DMS79 (cell line): ENCODE data around the gene ADAT1.
"Not testable (repeated sequence)": the region's sequence is repeated elsewhere in the genome, so short reads cannot be mapped to it uniquely, and the experiment has no call there.

Experiments
- DNase-seq: peaks from one replicate; lab custom pipeline; 2025; lab: John Stamatoyannopoulos, UW

The ADAT1 gene

DNA sequence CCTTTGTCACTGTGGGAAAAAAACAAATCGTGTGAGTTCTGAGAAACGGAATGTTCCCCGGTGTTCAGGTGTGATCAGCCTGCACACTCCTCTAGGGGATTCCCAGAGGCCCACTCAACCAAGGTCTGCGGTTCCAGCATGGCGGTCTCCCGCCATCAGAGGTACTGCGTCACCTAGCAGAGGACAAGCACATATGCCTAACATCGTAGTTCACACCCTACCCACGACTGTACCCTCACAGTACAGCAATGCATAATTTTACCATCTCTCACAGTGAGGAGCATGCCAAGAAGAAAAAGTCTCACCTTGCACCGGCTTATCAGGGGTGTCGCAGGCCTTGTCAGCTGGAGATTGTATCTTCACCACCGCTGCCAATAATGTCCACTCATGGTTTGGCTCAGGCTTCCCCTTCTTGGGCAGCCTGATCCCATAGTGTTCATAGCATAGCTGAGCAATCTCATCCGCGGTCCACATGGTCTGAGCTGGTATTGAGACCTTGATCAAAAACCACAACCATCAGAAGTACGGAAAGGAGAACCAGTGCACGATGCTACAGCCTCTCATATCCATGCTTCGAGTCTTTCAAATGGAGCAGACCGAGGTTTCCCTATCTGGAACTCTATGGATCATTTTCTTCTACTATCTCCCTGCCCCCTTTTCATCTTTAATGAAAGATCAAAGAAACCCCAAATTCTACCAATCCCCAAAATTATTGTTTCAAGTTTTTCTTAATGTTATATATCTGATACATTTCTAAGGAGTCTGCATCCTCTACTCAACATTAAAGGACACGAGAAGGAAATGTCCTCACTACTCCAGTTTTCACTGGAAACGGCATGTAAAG is 2.5 kb downstream of the ADAT1 start:
- DNase-seq, result no peak

DNA sequence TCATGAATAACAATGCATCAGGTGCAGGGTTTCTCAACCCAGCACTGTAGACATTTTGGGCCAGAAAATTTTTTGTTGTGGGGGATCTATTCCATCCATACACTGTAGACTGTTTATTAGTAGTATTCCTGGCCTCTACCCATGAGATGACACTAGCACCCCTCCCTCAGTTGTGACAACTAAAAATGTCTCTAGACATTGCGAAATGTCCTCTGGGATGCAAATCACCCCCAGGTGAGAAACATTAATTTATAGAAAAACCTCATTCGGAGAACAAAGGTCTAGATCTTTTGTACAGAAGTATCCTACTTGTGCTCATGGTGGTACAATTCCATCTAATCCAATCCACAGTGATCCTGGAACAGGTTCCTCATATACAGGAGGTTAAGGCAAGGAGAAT is 4.3 kb downstream of the ADAT1 start:
- no peak for DNase-seq

DNA sequence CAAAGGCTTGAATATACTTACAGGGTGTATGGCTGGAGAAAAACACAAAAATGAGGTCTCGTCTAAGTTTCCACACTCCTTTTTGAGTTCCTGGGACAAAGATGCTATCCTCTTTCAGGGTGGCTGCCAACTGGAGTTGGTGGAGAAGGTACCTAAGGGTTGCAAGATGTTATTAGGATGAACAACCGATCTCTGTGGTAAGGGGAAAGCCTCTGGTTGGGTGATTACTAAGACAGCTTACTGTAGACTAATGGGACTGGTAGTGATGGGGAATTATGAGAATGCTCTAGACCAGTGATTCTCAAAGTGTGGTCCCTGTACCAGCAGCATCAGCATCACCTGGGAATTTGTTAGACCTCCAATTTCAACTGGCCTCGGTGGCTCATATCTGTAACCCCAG is 6.0 kb downstream of the ADAT1 start:
- DNase-seq, result no peak

DNA sequence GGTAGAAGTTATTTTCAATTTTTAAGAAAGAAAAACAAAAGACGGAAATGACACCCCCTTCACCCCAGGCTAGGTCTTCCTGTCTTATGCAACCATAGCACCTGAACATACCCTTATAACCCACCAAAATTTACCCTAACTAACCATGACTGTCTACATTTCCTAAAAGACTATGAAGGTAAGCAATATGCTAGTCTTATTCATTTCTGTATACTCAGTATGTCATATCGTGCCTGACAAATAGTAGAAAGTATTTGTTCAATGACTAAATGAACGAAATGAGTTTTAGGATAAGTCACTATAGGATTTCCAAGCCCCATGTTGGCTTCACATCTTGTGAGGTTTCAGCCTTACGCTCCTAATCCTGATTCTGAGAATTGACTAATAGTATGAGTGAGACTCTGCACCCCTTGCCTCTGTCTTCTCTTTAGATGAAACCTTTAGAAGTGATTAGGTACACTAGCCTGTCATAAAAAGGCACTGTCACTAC is 6.5 kb downstream of the ADAT1 start:
- DNase-seq, result no peak

DNA sequence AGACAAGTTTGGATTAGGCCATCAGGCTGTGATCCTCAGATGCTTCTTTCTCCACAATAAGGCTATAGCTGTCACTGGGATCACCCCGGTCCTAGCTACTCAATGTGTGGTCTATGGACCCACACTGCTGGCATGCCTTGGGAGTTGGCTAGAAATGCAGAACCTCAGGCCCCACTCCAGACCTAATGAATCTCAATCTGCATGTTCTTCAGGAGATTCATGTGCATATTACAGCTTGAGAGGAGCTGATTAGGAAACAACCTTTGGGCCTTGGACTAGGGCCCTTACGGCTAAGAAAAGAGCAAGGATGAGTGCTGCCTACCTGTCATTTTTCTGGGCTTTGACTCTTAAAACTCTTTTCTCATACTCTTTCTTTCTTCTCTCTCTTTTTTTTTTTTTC is 7.5 kb downstream of the ADAT1 start:
- no peak for DNase-seq

DNA sequence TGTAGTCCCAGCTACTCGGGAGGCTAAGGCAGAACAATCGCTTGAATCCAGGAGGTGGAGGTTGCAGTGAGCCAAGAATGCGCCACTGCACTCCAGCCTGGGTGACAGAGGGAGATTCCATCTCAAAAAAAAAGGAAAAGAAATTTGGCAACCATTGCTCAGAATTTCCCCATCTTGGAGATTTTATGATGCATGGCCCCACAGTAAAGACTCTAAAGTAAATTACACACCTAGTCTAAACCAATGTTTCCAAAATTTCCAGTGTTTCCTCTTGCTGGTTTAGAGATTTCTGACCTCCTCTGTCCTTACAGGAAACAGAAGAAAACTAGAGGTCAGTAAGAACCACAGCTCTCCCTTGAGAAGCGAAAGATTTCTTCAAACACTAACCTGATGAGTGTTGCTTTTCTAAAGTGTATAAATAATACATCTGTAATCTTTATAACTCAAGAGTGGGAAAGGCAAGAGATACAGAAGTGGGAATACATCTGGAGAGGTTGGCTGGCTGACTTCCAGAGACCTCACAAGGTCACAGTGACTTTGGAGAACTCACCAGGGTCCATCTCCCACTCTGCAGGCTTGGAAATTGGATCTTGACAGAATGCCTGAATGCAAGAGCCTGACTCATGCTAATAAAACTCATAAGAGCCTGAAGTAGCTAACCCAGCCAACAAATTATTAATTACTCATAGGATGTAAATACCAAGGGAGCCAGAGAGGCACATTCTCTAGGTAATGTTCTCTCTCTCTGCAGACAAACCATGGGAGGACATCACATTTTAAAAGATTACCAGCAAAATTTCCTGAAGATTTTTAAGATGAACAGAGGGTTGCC is 8.8 kb downstream of the ADAT1 start:
- peak; percentile 41 for DNase-seq

DNA sequence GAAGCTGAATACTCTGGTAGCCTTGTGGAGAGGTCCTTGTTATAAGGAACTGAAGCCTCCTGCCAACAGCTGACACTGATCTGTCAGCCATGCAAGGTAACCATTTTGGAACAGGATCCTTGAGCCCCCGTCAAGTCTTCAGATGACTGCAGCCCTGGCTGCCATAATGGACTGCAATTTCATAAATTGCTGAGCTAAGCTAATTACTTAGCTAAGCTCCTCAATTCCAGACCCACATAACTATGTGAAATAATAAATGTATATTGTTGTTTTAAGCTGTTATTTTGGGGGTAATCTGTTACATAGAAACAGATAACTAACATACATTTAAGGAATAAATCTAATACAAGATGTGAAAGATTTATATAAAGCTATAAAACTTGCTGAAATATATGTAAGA is 16.6 kb downstream of the ADAT1 start:
- no peak for DNase-seq

DNA sequence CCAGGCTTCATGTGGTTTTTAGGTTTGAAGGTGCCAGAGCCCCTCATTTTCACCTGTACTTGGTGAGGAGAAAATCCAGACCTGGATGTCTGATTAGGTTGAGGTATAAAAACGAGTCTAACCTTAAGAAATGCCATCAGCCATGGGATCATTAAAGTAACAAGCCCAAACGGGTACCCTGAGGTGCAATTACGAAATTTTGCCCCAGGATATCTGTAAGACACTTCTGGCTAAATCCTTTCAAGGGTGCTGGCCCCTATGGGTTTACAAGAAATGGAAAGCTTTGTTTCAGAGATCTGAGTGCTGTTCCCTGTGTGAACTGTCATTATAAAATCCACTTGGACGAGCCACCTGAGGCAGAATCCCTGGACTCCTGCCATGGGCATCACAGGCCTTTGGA is 19.8 kb downstream of the ADAT1 start:
- peak; percentile 12 for DNase-seq

DNA sequence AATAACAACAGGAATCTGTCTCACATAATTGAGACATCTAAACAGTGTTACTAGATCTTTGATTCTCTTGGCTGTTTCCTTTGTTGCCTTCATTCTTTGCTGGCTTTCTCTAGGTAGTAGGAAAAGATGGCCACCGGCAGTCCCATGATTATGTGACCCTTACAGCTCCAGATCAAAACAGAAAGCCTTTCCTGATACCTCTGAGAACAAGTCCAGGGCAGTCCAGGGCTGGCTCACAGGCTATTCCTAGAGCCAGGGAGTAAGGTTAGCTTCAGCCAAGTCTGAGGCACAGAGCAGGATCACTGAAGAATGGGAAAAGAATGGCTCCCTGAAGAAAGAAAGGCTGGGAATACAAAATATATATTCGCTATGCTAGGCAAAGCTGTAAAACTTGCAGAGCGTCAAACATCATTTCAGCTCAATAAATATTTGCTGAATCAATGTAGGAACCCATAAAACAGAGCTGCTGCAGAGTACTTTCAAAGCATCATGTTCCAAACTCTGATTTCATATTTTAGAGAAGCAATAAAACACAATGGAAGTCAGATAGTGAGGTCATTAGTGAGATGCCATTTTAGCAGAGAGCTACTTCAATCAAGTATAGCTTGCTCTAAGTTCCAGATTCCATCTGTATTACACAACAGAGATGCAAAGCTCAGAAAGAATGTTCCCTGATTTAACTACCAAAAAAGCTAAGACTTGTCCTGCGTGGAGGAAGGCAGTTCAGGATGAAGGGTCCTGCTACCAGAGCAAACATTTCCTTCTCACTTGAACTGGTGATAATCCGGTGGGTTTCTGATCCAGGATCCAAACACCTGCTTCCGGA is 23.4 kb downstream of the ADAT1 start:
- no peak for DNase-seq

DNA sequence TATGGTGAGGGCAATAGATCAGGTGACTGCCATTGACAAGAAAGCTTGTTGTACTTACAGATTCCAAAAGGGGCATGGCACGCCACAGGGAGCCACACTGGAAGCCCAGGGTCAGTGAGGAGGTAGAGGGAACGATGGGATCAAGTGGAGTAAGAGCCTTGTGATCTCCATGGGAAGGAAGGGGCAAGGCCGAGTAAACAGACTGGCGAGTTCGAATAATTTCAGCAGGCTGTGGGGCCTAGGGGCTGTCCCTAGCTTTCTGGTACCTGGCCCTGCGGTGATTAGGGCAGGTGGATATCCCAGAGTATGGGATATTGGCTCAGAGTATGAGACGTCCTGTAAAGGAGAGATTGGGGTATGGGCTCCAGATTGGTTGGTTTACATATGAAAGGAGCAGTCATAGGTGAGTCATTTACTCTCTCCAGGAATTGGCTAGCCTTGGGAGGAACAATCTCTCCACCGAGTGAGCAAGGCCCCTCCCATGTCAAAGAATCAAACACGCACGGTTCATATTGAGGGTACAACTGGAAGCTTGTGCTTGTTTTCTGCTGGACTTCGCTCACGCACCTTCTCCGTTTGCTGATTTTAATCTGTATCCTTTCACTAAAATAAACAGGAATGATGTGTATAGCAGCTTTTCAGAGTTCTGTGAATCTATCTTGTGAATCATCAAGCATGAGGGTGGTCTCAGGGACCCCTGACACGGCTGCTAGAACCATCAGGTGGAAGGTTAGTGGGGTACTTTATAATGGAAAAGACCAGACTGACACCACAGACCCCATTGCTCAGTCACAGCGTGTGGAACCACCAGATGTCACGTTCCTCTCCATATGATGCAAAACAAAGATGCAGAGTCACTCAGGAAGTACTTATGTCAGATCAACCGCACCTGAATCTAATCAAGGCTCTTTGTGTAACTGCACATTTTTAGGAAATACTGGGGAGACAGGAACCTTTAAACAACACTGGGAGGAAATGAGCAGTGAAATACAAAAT is 29.0 kb downstream of the ADAT1 start:
- no peak for DNase-seq

DNA sequence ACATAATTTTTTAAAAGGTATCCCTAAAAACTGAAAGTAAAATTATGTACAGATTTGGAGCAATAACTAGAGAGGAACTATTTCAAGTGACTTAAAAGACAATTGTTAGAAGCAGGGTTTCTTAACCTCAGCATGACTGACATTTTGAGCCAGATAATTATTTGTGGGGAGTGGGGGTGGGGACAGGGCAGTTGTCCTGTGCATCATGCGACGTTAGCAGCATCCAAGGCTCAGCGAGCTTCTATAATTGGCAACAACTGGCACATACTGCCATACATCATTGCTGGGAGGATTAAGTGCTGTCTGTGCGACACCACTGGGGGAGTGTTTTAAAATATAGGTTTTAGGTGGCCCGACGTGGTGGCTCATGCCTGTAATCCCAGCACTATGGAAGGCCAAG is 29.8 kb downstream of the ADAT1 start:
- DNase-seq, result no peak

DNA sequence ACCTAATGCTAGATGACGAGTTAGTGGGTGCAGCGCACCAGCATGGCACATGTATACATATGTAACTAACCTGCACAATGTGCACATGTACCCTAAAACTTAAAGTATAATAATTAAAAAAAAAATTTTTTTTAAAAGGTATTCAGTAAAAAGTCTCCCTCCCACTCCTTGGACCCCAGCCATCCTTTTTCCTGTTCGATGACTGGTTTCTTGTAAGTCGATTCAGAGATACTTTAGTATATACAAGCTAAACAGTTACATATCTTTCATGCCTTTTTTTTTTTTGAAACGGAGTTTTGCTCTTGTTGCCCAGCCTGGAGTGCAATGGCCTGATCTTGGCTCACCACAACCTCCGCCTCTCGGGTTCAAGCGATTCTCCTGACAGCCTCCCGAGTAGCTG is 31.2 kb downstream of the ADAT1 start:
- DNase-seq, result not testable (repeated sequence)

DNA sequence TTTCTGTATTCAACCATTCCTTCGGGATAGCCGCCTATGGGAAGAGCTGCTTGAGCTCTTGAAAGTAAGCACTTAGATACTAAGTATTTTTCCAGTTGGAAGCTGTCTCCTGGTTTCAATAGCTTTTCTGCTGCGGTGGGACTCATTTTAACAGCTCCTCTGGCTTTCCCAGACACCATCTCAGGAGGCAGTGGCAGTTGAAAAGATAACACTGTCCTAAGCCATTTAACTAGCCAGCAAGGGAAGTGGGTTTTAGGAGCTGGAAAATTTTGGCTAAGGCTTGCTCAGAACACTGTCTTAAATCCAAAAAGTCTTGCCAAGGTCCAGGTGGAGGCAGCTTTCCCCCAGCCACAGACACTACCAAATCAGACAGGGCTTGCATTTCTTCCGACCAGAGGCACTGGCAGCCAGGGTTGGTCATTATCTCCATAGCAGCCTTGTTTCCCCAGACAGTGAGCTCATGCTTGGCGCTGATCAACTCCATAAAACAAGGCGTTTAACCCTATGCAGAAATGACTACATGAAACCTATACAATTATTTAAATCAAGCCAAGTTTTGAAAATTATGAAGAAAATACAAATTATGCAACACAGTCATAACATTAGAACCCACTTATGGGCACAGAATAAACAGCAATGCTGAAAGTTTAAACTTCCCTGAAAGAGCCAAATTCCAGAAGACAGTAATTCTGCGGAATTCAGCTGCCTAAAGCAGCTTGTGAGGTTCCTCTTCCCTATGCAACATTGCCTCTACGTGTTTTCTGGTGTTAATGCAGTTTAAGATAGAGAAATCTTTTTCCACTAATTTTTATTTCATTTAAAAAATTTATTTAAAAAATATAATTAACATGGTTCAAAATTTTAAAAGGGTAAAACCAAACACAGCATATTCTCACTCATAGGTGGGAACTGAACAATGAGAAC is 31.9 kb downstream of the ADAT1 start:
- no peak for DNase-seq

DNA sequence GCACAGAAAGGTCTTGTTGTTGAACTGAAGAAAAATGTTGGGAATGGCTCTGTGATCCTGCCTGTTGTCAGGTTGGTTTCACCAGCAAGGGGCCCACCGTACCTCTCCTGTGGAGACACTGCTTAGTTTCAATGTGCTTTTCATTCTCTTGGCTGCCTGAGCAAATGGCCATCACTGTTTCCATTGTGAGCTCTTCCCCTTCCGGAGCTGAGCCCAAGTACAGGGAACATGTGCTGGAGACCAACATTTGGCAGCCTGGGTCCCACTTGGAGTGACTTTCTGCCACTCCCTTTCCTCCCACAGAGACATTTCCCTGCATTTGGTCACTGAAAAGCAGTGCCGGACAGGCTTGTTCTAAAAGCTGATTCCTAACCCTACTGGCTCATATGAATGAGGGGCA is 33.8 kb downstream of the ADAT1 start:
- DNase-seq, result no peak

DNA sequence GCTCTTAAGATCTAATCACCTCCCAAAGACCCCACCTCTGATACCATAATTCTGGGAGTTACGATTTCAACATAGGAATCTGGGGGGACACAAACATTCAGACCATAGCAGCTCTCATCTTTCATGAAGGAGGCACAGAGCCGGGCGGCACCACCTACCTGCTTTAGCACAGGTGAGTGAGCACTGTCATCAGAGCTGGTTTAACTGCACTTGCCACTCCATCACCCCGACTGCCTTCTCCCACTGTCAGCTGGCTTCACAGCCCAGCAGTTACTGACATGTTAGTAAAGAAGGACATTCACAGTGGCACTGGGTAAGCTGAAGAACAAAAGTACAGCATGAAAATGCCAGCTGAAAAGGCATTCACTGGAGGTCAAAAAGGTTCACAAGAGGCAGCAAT is 34.4 kb downstream of the ADAT1 start:
- no peak for DNase-seq

DNA sequence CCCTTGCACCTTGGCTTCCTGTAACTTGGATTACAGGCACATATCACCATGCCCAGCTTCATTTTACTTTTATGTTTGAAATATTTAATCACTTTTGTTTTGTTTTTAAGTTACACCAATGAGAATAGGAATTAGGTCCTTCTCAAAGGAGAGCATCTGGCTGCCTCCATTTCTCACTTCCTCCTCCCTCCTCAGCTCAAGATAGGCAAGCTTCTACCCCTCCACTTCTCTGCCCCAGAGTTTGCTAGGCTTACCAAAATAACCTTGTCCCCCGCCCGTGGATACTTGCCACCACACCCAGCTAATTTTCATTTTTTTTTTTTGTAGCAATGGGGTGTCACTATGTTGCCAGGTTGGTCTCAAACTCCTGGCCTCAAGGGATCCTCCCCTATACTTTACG is 39.0 kb downstream of the ADAT1 start:
- DNase-seq, result no peak

DNA sequence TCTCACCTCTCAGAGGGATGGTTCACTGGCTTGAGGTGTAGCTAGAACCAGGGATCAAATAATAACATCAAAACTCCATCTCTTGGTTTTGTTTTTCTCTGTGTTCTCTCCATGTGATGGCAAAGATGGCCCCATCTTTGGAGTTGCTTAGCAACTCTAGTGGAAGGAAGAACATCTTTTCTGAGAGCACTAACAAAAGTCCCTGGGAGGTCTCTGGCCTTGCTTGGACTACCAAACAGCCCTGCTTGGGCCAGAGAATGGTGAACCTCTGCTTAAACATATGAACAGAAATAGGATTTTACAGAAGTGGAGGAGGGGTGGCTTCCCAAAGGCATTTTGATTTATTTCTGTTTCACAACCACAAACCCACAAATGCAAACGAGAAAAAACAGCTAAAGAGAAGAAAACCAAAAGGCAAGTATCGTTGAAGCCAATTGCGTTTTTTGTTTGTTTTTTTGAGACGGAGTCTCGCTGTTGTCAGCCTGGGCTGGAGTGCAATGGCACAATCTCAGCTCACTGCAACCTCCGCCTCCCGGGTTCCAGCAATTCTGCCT is 43.7 kb downstream of the ADAT1 start:
- no peak for DNase-seq

DNA sequence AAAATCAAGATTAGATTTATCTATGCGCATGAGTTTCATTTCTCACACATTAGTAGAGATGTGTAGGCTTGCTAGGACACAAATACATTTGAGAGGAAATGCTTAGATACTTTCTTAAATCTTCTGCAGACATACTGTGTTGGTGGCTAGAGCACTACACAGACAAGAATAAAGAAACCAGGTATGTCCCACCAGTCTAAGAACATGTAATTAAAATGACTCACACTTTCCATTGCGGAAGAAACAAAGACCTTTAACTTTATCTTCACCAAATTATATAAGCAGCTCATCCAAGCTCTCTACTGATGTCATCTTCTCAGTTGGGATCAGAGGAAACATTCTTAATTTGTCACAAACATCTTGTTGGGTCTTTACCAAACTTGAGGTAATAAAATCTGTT is 44.4 kb downstream of the ADAT1 start:
- DNase-seq, result no peak

DNA sequence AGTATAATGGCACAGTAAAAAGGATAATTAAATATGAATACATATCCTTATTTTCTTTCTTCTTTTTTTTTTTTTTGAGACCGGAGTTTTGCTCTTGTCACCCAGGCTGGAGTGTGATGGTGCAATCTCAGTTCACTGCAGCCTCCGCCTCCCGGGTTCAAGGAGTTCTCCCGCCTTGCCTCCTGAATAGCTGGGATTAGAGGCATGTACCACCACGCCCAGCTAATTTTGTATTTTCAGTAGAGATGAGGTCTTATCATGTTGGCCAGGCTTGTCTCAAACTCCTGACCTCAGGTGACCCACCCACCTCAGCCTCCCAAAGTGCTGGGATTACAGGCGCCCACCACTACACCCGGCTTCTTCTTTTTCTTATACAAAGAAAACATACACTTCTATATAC is 44.9 kb downstream of the ADAT1 start:
- DNase-seq, result no peak

DNA sequence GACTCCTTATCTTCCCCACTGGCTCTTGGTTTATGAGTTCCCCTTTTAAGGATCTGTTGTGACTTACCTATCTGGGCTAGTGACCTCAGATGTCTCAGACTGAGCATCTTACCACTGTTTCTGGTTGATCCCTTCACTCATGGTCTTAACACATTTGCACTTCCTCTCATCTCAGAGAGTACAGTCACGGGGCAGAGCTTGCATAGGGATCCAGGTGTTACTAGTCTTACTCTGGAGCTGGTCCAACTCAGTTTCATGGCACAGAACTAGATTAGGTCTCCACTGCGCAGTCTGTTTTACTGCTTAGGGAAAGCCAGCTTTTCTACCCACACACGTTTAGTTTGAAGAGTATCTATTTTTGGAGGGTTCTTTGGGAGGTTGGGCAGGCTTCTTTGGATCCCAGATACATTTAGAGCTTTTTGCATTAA is 46.7 kb downstream of the ADAT1 start:
- DNase-seq, result no peak
